K562 (cell line): ENCODE results near the gene DHCR24. TPM values are rescaled to one million over a fixed set of nuclear protein-coding genes. Genes with fewer than 3 reads are reported as not detected.

Experiments used
- ATAC-seq: fragments of 200-7000 bp; cut with Tn5 transposase; 3 replicates; pipeline ENCODE4 v1.9.1; 2020; ENCODE audit warnings: moderate library complexity
- BruUV-seq: library from RNA; stranded (reverse); fragments of 400-500 nt; replicated peaks from 2 replicates; lab custom pipeline; 2021; lab: Mats Ljungman, UMichigan
- CTCF ChIA-PET: fragments of 300-600 bp; formaldehyde crosslinking; extraction: SDS; loops from one replicate; lab custom pipeline; 2021; ENCODE audit warnings: low intra/inter-chr PET ratio; lab: Yijun Ruan, JAX
- POLR2A ChIA-PET: fragments of 300-600, 350-650 bp; sonication (Branson Sonifier 250); formaldehyde crosslinking; extraction: SDS; loops from one replicate; lab custom pipeline; 2021; ENCODE audit warnings: antibody characterized with exemption, inconsistent platforms; lab: Yijun Ruan, JAX
- DNase-seq, 4 experiments: peaks; one replicate each; pipeline versions ENCODE4 v3.0.0 to v3.0.0-alpha.2; 2011 to 2018; ENCODE audit warnings: low spot score in 3 of 4, mixed read lengths in 3 of 4; ENCODE audit errors: extremely low read depth in 1 of 4
- FAIRE-seq: peaks from 2 replicates; lab custom pipeline; 2011; peaks lifted over from hg19 to GRCh38; lab: Jason Lieb, UNC
- H2AFZ ChIP-seq: 2 replicates; pipeline ENCODE4 v1.6.0; 2011; ENCODE audit warnings: low read depth, low read length, control low read depth, inconsistent platforms
- H3K27ac ChIP-seq: fragments of 200-600 bp; 3 replicates; pipeline ENCODE4 v1.8.0; 2011; ENCODE audit warnings: low read depth, mild to moderate bottlenecking, control low read depth, inconsistent platforms, low read length, moderate library complexity, mixed read lengths; ENCODE audit errors: extremely low read depth
- H3K27me3 ChIP-seq, 2 experiments: fragments of 300-600 bp in 1 of 2; 2 replicates in 1 of 2; 3 replicates in 1 of 2; pipeline versions ENCODE4 v1.6.0 to v1.8.0; 2011; ENCODE audit warnings: inconsistent platforms in 2 of 2, low read length in 2 of 2, mild to moderate bottlenecking in 1 of 2, mixed read lengths in 1 of 2, moderate library complexity in 1 of 2; ENCODE audit not compliant: control insufficient read depth in 2 of 2, insufficient read depth in 2 of 2
- H3K36me3 ChIP-seq: fragments of 300-600 bp; 3 replicates; pipeline ENCODE4 v1.8.0; 2011; ENCODE audit warnings: mild to moderate bottlenecking, low read length, inconsistent platforms; ENCODE audit not compliant: control insufficient read depth, insufficient read depth
- H3K4me1 ChIP-seq, 2 experiments: fragments of 200-600 bp in 1 of 2; replicated peaks in 1 of 2; 2 replicates in 1 of 2; 3 replicates in 1 of 2; pipeline versions ENCODE4 v1.5.1 to v1.8.0; 2011; ENCODE audit warnings: inconsistent platforms in 2 of 2, low read length in 2 of 2, mild to moderate bottlenecking in 1 of 2, mixed read lengths in 1 of 2, moderate library complexity in 1 of 2; ENCODE audit not compliant: control insufficient read depth in 2 of 2, insufficient read depth in 2 of 2
- H3K4me2 ChIP-seq: 2 replicates; pipeline ENCODE4 v1.6.1; 2011; ENCODE audit warnings: low read length, control low read depth, inconsistent platforms, mixed read lengths; ENCODE audit not compliant: insufficient read depth
- H3K4me3 ChIP-seq: fragments of 200-600 bp; sonication (generic), shearing (Covaris generic); 2 replicates; pipeline ENCODE4 v1.5.1; 2016; ENCODE audit warnings: control low read depth, inconsistent platforms
- H3K79me2 ChIP-seq: fragments of 200-600 bp; 3 replicates; pipeline ENCODE4 v1.8.0; 2011; ENCODE audit warnings: low read length, inconsistent platforms; ENCODE audit not compliant: control insufficient read depth, insufficient read depth
- H3K9ac ChIP-seq, 2 experiments: 2 replicates each; pipeline versions ENCODE4 v1.6.0 to v1.6.1; 2011; ENCODE audit warnings: low read depth in 2 of 2, low read length in 2 of 2, control low read depth in 1 of 2, inconsistent platforms in 1 of 2, mild to moderate bottlenecking in 1 of 2, mixed read lengths in 1 of 2; ENCODE audit not compliant: insufficient read depth in 1 of 2
- H3K9me1 ChIP-seq: one replicate; pipeline ENCODE4 v1.6.0; 2011; ENCODE audit warnings: inconsistent platforms, mild to moderate bottlenecking, low read length, moderate library complexity; ENCODE audit not compliant: control insufficient read depth, insufficient read depth
- H3K9me3 ChIP-seq: replicated peaks from 2 replicates; pipeline ENCODE4 v1.5.1; 2011; ENCODE audit warnings: low read depth, low read length, inconsistent platforms; ENCODE audit not compliant: control insufficient read depth, insufficient read depth
- H4K20me1 ChIP-seq: replicated peaks from 2 replicates; pipeline ENCODE4 v1.6.1; 2011; ENCODE audit warnings: low read length, inconsistent platforms, mixed read lengths; ENCODE audit not compliant: control insufficient read depth, insufficient read depth
- ATF1 ChIP-seq, 2 experiments: fragments of 450-650 bp in 1 of 2; IDR thresholded peaks; 2 replicates each; pipeline ENCODE4 v1.6.1; 2016; ENCODE audit warnings: missing compliant biosample characterization in 1 of 2, missing genetic modification characterization in 1 of 2
- DDX20 ChIP-seq: fragments of 450-650 bp; IDR thresholded peaks from 2 replicates; pipeline ENCODE4 v1.6.1; 2016; ENCODE audit warnings: missing genetic modification characterization, low read depth, mild to moderate bottlenecking, missing compliant biosample characterization, moderate library complexity
- PYGO2 ChIP-seq: fragments of 450-650 bp; IDR thresholded peaks from 2 replicates; pipeline ENCODE4 v1.6.1; 2016; ENCODE audit warnings: mild to moderate bottlenecking, missing genetic modification characterization, moderate library complexity, missing compliant biosample characterization
- RCOR1 ChIP-seq, 2 experiments: IDR thresholded peaks; 2 replicates each; pipeline ENCODE4 v1.6.1; 2012; ENCODE audit warnings: low read depth in 2 of 2, low read length in 2 of 2, borderline replicate concordance in 1 of 2, improper control_type of control experiment in 1 of 2
- THRA ChIP-seq: fragments of 450-650 bp; IDR thresholded peaks from 2 replicates; pipeline ENCODE4 v1.6.1; 2017; ENCODE audit warnings: mild to moderate bottlenecking, moderate library complexity
- ZBTB33 ChIP-seq: sonication (generic); formaldehyde crosslinking; IDR thresholded peaks from 2 replicates; pipeline ENCODE4 v1.8.1; 2023; ENCODE audit warnings: mild to moderate bottlenecking, missing genetic modification reagents
- ZFP1 ChIP-seq: fragments of 450-650 bp; formaldehyde crosslinking; IDR thresholded peaks from 2 replicates; pipeline ENCODE4 v1.4.0; 2020; ENCODE audit warnings: mild to moderate bottlenecking, mixed read lengths
- ZNF175 ChIP-seq: fragments of 200-800 bp; sonication (Bioruptor generic); IDR thresholded peaks from 2 replicates; pipeline ENCODE4 v1.6.1; 2016; ENCODE audit warnings: low read depth, mild to moderate bottlenecking, missing genetic modification characterization, missing compliant biosample characterization
- WGBS: fragments of 100-300 bp; shearing (Covaris generic); methylation state at CpG from one replicate; pipeline ENCODE4 v1.1.6; 2016; ENCODE audit warnings: low coverage, mixed read lengths; ENCODE audit not compliant: insufficient coverage; ENCODE audit errors: missing lambda C conversion rate; 5-methylcytosine and 5-hydroxymethylcytosine counted together
- in situ Hi-C: fragments of 300-500 bp; cut with MboI; formaldehyde crosslinking; loops from 4 replicates; pipeline ENCODE4 v1.15.0; 2018; ENCODE audit warnings: inconsistent platforms, mixed read lengths
- intact Hi-C: fragments of 100-400 bp; cut with micrococcal nuclease; formaldehyde crosslinking; loops from 2 replicates; pipeline ENCODE4 v1.14.2; 2022
- polyA plus RNA-seq, 8 experiments: library from polyadenylated mRNA; depleted of rRNA in 4 of 8; stranded (reverse) in 5 of 8; unstranded in 3 of 8; fragments of >200 nt; fragmentation: Nextera tagmentation in 2 of 8; fragmentation: Illumina TruSeq in 1 of 8; extraction: Ambion mirVana in 2 of 8; extraction: Trizol in 1 of 8; gene quantifications; 2 replicates each; pipeline versions ENCODE4 v1.2.1 to v1.2.3, GENCODE V29; 2011 to 2014; ENCODE audit warnings: inconsistent platforms in 1 of 8, missing spikeins in 1 of 8
- total RNA-seq, 7 experiments: library from RNA; depleted of rRNA in 6 of 7; stranded (reverse); fragments of >200 nt in 6 of 7; fragmentation: Illumina TruSeq in 2 of 7; extraction: Trizol in 2 of 7; gene quantifications; 2 replicates each; pipeline versions ENCODE4 v1.2.1 to v1.2.3, GENCODE V29; 2011 to 2021; ENCODE audit warnings: low replicate concordance in 1 of 7
- TF ChIP-seq, protein P1 (sequence below), 2 experiments: fragments of 450-650 bp in 1 of 2; sonication (generic) in 1 of 2; formaldehyde crosslinking in 1 of 2; IDR thresholded peaks in 1 of 2; conservative IDR thresholded peaks in 1 of 2; 2 replicates each; pipeline versions ENCODE4 v1.6.1 to v1.8.1; 2016 to 2023; ENCODE audit warnings: mild to moderate bottlenecking in 2 of 2, moderate library complexity in 2 of 2, inconsistent platforms in 1 of 2, missing genetic modification reagents in 1 of 2

Gene DHCR24
- total and polyA plus RNA-seq, 9 of the 15 experiments (the other 6 are each of a cell fraction or from before 2014, with no cell fraction given), result 23.4 to 161 (median 79.9) TPM

DNA sequence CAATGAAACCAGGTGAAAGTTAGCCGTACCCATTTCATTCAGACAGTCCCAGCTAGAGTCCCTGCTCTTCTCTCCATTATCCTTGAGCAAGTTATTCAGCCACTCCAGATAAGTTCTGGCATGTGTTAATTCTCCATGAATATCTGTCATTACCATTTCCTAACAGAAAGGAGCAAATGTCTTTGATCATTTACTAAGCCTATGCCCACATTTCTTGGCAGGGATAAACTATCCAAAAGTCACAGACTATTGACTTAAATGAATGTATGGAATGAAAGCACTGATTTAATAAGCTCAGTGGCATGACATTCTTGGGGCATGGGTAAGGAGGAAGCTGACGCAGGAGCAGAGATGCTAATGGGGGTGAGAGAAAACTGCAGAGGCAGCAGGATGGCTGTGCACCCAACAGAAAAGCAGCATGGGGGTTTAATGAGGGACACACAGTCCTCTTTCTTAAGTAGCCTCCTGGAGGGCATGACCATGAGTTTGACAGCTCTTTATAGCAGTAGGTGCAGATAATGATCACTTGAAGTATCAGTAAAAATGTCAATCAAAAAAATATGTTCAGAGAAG, 17.6 kb upstream of the DHCR24 start (continued):
- TF ChIP-seq PYGO2 (tag) (no peak), ATF1 (CRISPR knock-in tag; IDR thresholded peaks at IDR 0.05) (no peak), ATF1 (tag; IDR thresholded peaks at IDR 0.05) (no peak)
- TF ChIP-seq, protein P1, sequence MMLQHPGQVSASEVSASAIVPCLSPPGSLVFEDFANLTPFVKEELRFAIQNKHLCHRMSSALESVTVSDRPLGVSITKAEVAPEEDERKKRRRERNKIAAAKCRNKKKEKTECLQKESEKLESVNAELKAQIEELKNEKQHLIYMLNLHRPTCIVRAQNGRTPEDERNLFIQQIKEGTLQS (IDR thresholded peaks at IDR 0.05), result no peak
- TF ChIP-seq, protein P1 (CRISPR knock-in tag; conservative IDR thresholded peaks at IDR 0.05), result no peak
- TF ChIP-seq, all 486 proteins: peak for 0

- H3K4me2 ChIP-seq, result no peak overlapping the region
- ATAC-seq (no peak), FAIRE-seq (peak; percentile 37), DNase-seq (no peak)
- BruUV-seq, result no TSS peak
- 0 out of 5 replicates have a peak, but pooled peaks cover 0 to 4% of the 10 kb centered on the region in 2 experiments for H3K4me1 ChIP-seq
- intact Hi-C loops, result no loop called here
- WGBS, result 13% methylated on average over 1 of the region's 1 CpG
- ChIA-PET POLR2A (no interaction called here), CTCF (no interaction called here)
- H3K27ac ChIP-seq, result no peak overlapping the region
- no peaks in the 10 kb centered on the region for H3K27me3 ChIP-seq
- no peak overlapping the region for H3K9ac ChIP-seq
- H3K9me3 ChIP-seq, result no peaks in the 10 kb centered on the region
- TF ChIP-seq THRA (no peak), DDX20 (tag) (no peak), RCOR1 (IDR thresholded peaks at IDR 0.05; ENCODE audit: borderline replicate concordance in 1 of 2, low read depth in 2 of 2, low read length in 2 of 2) (no peak), ZFP1 (CRISPR knock-in tag) (no peak), ZBTB33 (no peak), ZNF175 (CRISPR knock-in tag) (no peak)
- H3K79me2 ChIP-seq, result no peaks in the 10 kb centered on the region
- in situ Hi-C loops, result no loop called here
- H3K9me1 ChIP-seq, result no peaks in the 10 kb centered on the region
- no peaks in the 10 kb centered on the region for H4K20me1 ChIP-seq
- H3K36me3 ChIP-seq, result no peaks in the 10 kb centered on the region
- no peak overlapping the region for H2AFZ ChIP-seq
- no peak overlapping the region for H3K4me3 ChIP-seq
Measured at GRCh38 chr1:54894271-54894670, 7.3 kb upstream of the DHCR24 start.
